ENCODE results near the gene CARD18.

Gene CARD18

GRCh38 chr11:105139669-105140068, at the start of gene CARD18:
Gene CARD18, minus strand, starts transcription at chr11:105139769. Its CDS starts 43 bp downstream, at chr11:105139726.
- DNase-seq (ENCODE audit: low read depth in 2 of 2), result no peak

DNA sequence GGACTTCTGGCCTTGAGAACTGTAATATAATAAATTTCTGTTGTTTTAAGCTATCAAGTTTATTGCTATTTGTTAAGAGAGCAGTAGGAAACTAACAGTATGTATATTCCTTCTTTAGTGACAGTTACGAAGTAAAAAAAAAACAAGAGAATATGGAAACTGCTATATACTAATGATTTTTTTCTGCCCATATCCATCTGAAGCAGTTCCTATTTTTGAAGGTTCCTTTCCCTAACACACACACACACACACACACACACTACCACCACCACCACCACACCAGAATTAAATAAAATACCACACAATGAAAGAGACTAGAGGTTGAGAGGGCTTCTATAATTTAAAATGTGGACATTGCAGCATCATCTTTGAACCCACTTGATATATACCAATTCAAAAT, 44.4 kb upstream of the CARD18 start:
- no peak for DNase-seq (ENCODE audit: low read depth in 2 of 2)

DNA sequence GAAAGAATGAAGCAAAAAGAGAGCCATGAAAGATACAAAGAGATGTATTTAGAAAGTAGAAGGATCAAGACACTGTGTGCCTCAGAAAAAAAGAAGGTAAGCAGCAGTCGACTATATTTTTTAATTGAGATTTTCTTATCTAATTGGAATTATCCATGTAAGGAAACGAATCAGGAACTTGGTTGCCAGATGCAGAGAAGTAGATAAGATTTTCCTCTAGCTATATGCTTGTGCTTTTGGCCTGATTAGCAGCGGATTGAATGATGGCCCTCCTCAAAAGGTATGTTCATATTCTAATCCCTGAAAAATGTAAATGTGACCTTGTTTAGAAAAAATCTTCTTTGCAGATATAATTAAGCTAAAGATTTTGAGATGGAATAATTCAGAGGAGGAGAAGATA, 43.9 kb upstream of the CARD18 start:
- no peak for DNase-seq (ENCODE audit: low read depth in 2 of 2)

DNA sequence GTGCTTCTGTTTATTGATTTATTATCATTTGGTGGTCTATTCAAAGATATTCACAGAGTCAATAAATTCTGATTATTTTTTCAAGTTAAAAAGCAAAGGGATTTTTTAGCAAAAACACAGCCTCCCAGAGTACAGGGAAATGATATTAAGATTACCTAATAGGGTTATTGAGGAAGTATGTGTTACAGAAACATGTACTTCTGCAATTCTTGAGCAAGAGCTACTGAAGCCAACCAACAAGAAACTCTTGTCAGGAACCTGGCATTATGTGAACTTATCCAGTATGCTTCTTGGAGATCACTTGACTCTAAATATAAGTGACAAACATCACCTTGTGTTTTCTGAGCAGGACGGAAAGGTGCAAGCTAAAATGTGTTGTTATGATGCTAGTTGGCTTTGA, 42.0 kb upstream of the CARD18 start:
- no peak for DNase-seq (ENCODE audit: low read depth in 2 of 2)

- DNase-seq (ENCODE audit: low read depth in 2 of 2), result no peak
Observed at GRCh38 chr11:105181100-105181499, 41.5 kb upstream of the CARD18 start.

DNA sequence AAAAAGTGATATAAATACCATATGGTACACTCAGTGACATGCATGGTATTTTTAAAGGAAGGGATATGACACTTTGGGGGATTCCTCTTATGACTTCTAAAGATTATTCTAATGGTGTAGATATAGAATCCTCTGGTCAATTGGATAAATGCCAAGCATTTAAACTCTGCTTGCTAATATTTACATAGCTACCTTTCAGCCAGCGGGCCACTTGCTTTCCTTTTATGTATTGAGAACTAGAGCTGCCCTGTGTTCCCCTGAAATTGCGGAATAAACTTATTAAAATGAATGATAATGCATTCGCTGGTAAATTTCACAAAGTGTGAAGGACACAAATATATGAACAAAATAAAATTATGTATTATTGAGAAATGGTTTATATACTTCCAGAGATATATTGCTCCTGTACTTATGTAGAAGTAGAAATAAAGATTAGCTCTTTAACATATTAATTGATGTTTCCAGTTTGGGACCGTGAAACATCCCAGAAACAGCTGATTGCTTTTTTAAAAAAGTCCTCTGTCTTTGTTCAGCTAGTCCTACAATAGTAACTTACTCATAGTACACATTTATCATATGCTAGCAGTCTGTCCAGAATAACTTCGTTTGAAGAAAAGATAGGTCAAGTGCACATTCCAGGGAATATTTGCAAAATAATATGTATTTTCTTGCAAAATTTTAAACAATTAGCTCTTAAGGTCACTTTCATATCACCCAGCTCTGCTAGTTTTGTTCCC, 40.1 kb upstream of the CARD18 start:
- DNase-seq (ENCODE audit: low read depth in 2 of 2), result no peak

DNA sequence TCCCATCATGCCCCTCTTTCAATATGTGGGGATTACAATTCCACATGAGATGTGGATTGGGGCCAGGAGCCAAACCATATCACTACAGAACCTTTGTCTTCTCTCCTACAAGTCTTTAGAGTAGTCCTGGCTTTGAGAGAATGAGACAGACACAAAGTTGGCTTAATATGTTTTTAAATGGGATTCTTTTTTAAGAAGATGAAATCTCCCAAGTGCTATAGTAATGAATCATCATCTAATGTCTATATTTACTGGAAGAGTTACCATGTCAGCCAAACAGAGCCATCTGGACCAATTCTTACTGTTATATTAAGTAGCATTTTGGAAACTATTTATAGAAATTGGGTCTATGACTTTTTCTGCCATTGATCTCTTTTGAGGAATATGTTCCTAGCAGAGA, 38.1 kb upstream of the CARD18 start:
- DNase-seq (ENCODE audit: low read depth in 2 of 2), result no peak

- DNase-seq (ENCODE audit: low read depth in 2 of 2), result no peak
Observed at GRCh38 chr11:105168457-105168856, 28.9 kb upstream of the CARD18 start.

- no peak for DNase-seq (ENCODE audit: low read depth in 2 of 2)
Observed at GRCh38 chr11:105167244-105167643, 27.7 kb upstream of the CARD18 start.

DNA sequence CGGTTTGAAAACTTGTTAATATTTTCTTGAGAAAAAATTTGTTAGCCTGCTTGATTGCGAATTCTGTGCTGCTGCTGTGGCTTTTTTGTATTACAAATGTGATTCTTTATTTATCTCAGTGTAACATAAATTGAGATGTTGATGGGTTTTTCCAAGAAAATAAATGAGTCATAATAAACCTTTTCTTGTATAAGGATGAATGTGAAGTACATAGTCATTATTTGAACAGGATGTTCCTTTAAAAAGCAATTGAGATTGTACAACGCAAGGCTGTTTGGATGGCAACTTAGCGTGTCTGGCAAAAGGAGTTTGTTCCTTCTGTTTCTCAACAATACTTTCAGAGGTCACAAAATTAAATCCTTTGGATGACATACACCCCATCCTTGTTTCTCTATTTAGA, 24.6 kb upstream of the CARD18 start:
- no peak for DNase-seq (ENCODE audit: low read depth in 2 of 2)

DNA sequence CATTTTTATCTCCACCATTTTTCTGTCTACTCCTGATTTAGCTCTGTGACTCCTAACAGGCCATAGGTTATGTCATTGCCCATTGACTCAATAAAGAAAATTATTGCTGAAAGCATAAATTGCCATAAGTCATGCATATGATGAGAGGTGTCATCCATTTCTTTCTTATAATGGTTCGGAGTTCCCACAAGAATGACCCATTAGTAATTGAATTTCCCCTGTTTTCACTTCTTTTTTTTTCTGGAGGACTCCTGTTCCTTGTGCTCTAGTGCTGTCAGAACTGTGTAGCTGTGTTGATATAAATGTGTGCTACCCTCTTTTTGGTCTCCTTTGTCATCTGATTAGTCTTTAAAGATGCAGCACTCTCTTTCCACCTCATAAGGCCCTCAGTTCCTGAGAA, 22.9 kb upstream of the CARD18 start:
- DNase-seq (ENCODE audit: low read depth in 2 of 2), result no peak

- DNase-seq (ENCODE audit: low read depth in 2 of 2), result no peak
Observed at GRCh38 chr11:105158436-105158835, 18.9 kb upstream of the CARD18 start.

DNA sequence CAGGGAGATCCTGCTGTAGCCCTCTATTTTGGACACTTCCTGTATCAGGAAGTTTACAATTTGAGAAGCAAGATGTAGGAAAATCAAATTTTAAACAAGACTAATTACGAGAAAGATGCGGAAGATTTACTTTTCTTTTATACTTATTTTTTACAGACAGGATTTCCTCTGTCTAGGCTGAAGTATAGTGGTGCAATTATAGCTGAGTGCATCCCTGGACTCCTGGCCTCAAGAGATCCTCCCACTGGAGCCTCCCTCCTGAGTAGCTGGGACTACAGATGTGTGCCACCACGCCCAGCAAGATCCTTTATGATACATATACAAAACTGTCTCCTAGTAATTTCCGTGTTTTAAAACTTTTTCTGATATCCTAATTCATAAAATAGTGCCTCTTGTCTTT, 17.2 kb upstream of the CARD18 start:
- DNase-seq (ENCODE audit: low read depth in 2 of 2), result no peak

DNA sequence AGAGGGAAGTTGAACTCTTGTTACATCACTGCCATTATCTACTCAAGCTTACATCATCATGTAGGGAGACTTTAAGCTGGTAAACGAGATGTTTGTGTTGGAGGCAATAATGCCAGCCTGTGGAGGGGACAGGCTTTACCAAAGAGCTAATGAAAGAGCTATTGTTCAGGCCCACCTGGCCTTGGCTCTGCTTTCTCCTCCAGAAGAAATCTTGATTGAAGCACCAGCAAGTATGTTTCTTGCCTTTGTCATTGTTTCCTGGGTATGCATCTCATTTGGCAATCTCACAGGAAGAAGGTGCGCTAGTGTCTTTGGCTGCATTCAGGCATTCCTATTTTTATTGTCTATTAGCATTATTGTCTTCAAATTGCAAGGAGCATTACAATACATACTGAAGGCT, 16.7 kb upstream of the CARD18 start:
- no peak for DNase-seq (ENCODE audit: low read depth in 2 of 2)

DNA sequence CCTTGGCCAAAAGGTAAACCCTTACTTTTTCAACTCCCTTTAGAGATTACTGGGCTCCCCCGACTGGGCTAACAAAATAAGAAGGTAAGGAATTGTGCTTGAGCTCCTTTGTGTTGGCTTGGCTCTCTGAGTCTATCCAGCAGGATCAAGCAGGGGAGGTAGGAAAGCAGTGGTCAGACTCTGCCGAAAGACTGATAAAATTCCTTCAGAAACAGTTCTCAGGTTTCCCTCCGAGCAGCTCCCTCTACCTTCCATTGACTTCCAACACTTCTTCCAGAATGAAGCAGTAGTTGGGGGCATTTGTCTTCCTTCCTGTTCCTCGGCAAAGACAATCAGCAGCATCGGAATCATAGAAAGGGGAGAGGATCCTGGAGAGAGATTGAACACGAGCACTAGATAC, 16.1 kb upstream of the CARD18 start:
- DNase-seq (ENCODE audit: low read depth in 2 of 2), result no peak

DNA sequence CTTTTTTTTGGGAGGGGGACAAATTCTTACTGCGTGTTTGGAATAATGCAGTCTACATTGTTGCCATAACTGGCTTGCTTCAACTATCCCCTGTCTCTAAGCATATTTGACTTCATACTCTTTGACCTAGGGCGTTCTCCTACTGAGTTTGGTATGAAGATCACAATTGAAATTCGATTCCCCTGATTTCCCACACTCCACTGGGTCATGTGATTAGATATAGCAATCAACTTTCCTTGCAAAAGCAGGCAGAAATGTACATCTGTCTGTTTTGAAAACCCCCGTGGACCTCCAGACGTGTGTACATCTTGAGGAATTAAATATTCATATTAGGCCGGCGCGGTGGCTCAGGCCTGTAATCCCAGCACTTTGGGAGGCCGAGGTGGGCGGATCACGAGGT, 13.8 kb upstream of the CARD18 start:
- no peak for DNase-seq (ENCODE audit: low read depth in 2 of 2)

- no peak for DNase-seq (ENCODE audit: low read depth in 2 of 2)
Observed at GRCh38 chr11:105152560-105152959, 13.0 kb upstream of the CARD18 start.

GRCh38 chr11:105152021-105152512, 12.5 kb upstream of the CARD18 start:
- no peak for DNase-seq (ENCODE audit: low read depth in 2 of 2)

DNA sequence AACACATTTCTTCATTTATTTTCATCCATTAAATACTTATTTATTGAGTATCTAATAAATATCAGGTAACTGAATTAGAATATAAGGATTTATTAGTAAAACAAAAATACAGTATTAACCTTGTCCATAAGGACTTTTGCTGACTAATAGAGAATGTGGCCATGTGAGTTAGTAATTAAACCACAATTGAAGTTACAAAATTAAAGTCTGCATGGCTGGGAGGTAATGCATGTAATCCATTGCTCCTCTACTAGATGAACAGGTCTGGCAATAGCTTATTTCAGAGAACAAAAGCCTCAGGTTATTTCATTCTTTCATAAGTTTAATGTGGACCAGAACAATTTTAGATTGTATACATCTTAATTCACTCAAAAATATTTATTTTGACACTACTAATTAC, 9.9 kb upstream of the CARD18 start:
- no peak for DNase-seq (ENCODE audit: low read depth in 2 of 2)

GRCh38 chr11:105148241-105148640, 8.7 kb upstream of the CARD18 start:
- DNase-seq (ENCODE audit: low read depth in 2 of 2), result no peak

DNA sequence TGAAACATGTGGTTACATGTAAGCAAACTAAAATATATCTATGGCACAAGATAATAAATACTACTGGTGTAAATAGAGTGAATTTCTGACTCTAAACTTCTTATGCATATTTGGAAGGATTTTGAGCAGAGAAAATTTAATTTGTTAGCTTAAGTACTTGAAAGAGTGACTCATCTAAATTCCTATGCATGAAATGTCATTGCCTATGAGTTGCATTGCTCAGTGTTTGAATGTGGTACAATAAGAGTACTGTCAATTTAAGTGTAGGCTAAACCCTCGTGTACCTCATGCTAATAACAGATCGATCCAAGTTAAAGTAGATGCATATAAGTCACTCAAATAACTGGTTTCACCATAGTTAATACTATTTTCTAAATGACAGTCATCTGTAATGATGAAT, 5.3 kb upstream of the CARD18 start:
- DNase-seq (ENCODE audit: low read depth in 2 of 2), result no peak

GRCh38 chr11:105142167-105142566, 2.6 kb upstream of the CARD18 start:
- no peak for DNase-seq (ENCODE audit: low read depth in 2 of 2)

DNA sequence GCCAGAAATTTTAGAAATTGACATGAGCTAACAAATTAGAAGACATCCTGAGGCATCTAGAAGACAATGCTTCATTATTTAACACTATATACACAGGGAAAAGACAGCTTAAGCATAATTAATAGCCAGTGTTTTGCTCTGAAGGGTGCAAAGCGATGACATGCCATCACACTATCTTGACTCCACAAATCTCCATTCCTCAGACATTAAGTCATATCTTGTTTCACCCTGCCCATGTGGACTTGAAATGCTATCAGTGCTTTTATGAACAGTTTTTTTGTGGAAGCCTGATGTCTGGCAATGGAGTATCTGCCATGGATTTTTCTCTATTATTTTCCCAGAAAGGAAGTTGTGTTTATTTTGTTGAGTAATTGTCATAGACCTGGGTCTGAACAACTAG, 2.3 kb downstream of the CARD18 start:
- DNase-seq (ENCODE audit: low read depth in 2 of 2), result no peak

DNA sequence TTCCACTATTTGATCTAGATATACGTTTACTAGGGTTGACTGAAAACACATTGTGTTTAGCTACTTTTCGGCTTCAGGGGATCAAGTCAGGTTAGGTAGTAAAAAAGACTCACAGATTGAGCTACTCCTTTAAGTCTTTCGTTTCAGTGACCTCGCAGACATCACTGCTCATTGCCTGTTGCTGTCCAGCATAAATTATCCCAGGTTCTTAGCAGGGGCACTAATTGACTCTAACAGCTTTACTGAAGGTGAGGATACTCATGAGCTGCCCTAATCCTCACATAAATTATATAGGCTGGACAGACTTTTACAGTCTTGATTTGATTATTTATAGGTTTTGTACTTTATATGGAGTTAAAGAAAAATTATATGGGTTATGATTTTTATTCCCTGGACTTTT, 3.7 kb downstream of the CARD18 start:
- no peak for DNase-seq (ENCODE audit: low read depth in 2 of 2)
